ENCODE data around the gene ACOT9.

- TF ChIP-seq CTCF (IDR thresholded peaks at IDR 0.05; ENCODE audit: insufficient read depth, low read depth, low read length) (no peak), EZH2 (IDR thresholded peaks at IDR 0.05; ENCODE audit: insufficient read depth, low read length) (no peak)
Observed at GRCh38 chrX:23666282-23666681, 76.8 kb downstream of the ACOT9 start.

Data from astrocyte (in vitro differentiated cells and primary cell).